NCI-H2171 treated with DMSO at 0.1 percent for 48 hours (cell line): ENCODE results near the gene SMC3.
"Not testable (repeated sequence)": the region's sequence is repeated elsewhere in the genome, so short reads cannot be mapped to it uniquely, and the experiment has no call there.

Source experiments
- DNase-seq: peaks from one replicate; lab custom pipeline; 2025; lab: John Stamatoyannopoulos, UW

The SMC3 gene

GRCh38 chr10:110584006-110584405 is 16.5 kb downstream of the SMC3 start:
- DNase-seq, result no peak

- no peak for DNase-seq
Measured at GRCh38 chr10:110591760-110592159, 24.3 kb downstream of the SMC3 start.

GRCh38 chr10:110597476-110597875 is 30.0 kb downstream of the SMC3 start:
- no peak for DNase-seq

- peak; percentile 38 for DNase-seq
Measured at GRCh38 chr10:110600487-110601101, 33.1 kb downstream of the SMC3 start.

- DNase-seq, result no peak
Measured at GRCh38 chr10:110601581-110601980, 34.1 kb downstream of the SMC3 start.

GRCh38 chr10:110608087-110608486 is 40.6 kb downstream of the SMC3 start:
- DNase-seq, result no peak

GRCh38 chr10:110609605-110610004 is 42.1 kb downstream of the SMC3 start:
- peak; percentile 83 for DNase-seq

- DNase-seq, result peak; percentile 79
Measured at GRCh38 chr10:110610308-110610774, 42.8 kb downstream of the SMC3 start.

- not testable (repeated sequence) for DNase-seq
Measured at GRCh38 chr10:110610781-110611180, 43.3 kb downstream of the SMC3 start.

- no peak for DNase-seq
Measured at GRCh38 chr10:110612087-110612486, 44.6 kb downstream of the SMC3 start.

- no peak for DNase-seq
Measured at GRCh38 chr10:110612629-110613028, 45.1 kb downstream of the SMC3 start.

GRCh38 chr10:110613341-110613995 is 46.0 kb downstream of the SMC3 start:
- no peak for DNase-seq

GRCh38 chr10:110613996-110614495 is 46.6 kb downstream of the SMC3 start:
- no peak for DNase-seq

GRCh38 chr10:110615057-110615747 is 47.7 kb downstream of the SMC3 start:
- DNase-seq, result no peak

GRCh38 chr10:110616493-110617033 is 49.1 kb downstream of the SMC3 start:
- no peak for DNase-seq

- DNase-seq, result peak; percentile 76
Measured at GRCh38 chr10:110617425-110618229, 50.1 kb downstream of the SMC3 start.

- DNase-seq, result no peak
Measured at GRCh38 chr10:110618230-110618610, 50.7 kb downstream of the SMC3 start.

GRCh38 chr10:110619514-110620397 is 52.3 kb downstream of the SMC3 start:
- no peak for DNase-seq

- DNase-seq, result no peak
Measured at GRCh38 chr10:110620398-110620719, 52.9 kb downstream of the SMC3 start.

- not testable (repeated sequence) for DNase-seq
Measured at GRCh38 chr10:110623316-110623715, 55.8 kb downstream of the SMC3 start.

- DNase-seq, result no peak
Measured at GRCh38 chr10:110625356-110625894, 57.9 kb downstream of the SMC3 start.
